Measurements from ENCODE around the gene C1QL4. TPM values are rescaled to one million over a fixed set of nuclear protein-coding genes. Genes with fewer than 3 reads are reported as not detected.
"Not testable (repeated sequence)": the region's sequence is repeated elsewhere in the genome, so short reads cannot be mapped to it uniquely, and the experiment has no call there.

The C1QL4 gene
- total RNA-seq, 2 donors from 2014 or later: 0.12 TPM; not detected in 1

DNA sequence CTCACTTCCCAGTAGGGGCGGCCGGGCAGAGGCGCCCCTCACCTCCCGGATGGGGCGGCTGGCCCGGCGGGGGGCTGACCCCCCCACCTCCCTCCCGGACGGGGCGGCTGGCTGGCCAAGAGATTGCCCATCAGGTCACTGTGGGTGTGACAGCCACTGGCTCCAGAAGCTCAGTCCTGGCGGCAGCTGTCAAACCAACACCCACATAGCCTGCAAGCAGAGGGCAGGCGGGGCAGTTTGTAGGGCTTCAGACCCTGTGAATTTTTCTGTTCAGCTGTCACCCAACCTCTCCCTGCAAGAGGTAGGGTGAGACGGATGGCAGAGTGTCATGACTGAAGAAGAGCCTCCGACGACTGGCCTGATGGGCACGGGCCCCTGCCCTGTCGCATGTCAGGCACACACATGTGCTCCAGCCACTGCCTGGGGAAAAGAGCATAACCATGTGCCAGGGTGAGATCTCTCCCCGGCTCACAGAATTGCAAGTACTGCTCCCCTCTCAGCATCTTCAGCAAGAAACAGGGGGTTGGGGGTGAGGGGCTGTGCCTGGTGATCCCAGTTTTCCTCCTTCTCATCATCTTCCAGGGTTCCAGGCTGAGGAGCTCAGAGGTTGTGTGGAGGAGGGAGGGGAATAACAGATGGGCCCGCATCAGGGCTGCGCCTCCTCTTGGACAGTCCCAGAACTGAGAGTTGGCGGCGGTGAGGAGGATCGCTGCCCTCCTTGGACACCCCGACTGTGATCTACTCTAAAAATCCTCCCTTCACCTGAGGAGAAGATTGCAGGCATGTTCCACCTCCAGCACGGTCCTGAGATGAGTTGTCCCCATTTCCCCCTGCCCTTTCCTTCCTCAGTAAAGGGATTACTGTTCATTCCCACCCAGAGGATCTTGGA is 53.2 kb downstream of the C1QL4 start:
- peaks cover 29% of the 10 kb centered on the region for H3K27me3 Mint-ChIP-seq (ENCODE audit: low read depth)
- H3K36me3 Mint-ChIP-seq (ENCODE audit: insufficient read depth in 2 of 2): no peaks in the 10 kb centered on the region
- DNase-seq (no peak), ATAC-seq (replicated peaks in 1 of 2) (no peak)
- no peaks in the 10 kb centered on the region for H3K4me1 Mint-ChIP-seq (ENCODE audit: low read depth)
- H3K9me3 Mint-ChIP-seq: no peaks in the 10 kb centered on the region
- H3K27ac Mint-ChIP-seq: no peak overlapping the region
- H3K4me3 Mint-ChIP-seq: no peak overlapping the region

DNA sequence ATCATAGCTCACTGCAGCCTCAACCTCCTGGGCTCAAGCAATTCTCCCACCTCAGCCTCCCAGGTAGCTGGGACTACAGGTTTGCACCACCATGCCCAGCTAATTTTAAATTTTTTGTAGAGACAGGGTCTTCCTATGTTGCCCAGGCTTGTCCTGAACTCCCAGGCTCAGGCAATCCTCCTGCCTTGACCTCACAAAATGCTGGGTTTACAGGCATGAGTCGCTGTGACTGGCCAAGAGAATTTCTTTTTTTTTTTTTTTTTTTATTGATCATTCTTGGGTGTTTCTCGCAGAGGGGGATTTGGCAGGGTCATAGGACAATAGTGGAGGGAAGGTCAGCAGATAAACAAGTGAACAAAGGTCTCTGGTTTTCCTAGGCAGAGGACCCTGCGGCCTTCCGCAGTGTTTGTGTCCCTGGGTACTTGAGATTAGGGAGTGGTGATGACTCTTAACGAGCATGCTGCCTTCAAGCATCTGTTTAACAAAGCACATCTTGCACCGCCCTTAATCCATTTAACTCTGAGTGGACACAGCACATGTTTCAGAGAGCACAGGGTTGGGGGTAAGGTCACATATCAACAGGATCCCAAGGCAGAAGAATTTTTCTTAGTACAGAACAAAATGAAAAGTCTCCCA is 54.1 kb downstream of the C1QL4 start:
- ATAC-seq (replicated peaks in 1 of 2); H3K9me3 Mint-ChIP-seq; DNase-seq; H3K4me3 Mint-ChIP-seq; H3K27ac Mint-ChIP-seq; H3K36me3 Mint-ChIP-seq (ENCODE audit: insufficient read depth in 2 of 2); H3K4me1 Mint-ChIP-seq (ENCODE audit: low read depth): not testable (repeated sequence)
- peaks cover 23% of the 10 kb centered on the region for H3K27me3 Mint-ChIP-seq (ENCODE audit: low read depth)

Other genes starting within 250 kb of the C1QL4 start
- under 1 TPM; 0.12 to 0.41 TPM for gene DHH, start 242.4 kb downstream of the C1QL4 start, total RNA-seq
- gene LMBR1L, start 226.3 kb downstream of the C1QL4 start, total RNA-seq: 100 to 1,000 TPM in 1 of 2 donors, 10 to 100 TPM in 1; 80.0 to 108 TPM
- 100 to 1,000 TPM; 851 to 922 TPM for gene TUBA1B, start 205.8 kb downstream of the C1QL4 start, total RNA-seq
- gene TUBA1A, start 148.1 kb downstream of the C1QL4 start, total RNA-seq: 10 to 100 TPM; 77.6 to 82.6 TPM
- gene TUBA1C, start 72.1 kb downstream of the C1QL4 start, total RNA-seq: 100 to 1,000 TPM; 124 to 151 TPM
- 1 to 10 TPM in 1 of 2 donors, not detected in 1; 1.7 TPM for gene PRPH, start 42.0 kb downstream of the C1QL4 start, total RNA-seq
- 10 to 100 TPM; 63.8 to 77.9 TPM for gene TROAP, start 13.9 kb downstream of the C1QL4 start, total RNA-seq
- under 1 TPM in 1 of 2 donors, not detected in 1; 0.05 TPM for gene DNAJC22, start 9.7 kb upstream of the C1QL4 start, total RNA-seq
- gene SPATS2, start 30.3 kb upstream of the C1QL4 start, total RNA-seq: 10 to 100 TPM; 12.3 to 16.4 TPM
- 1 to 10 TPM; 1.5 to 1.7 TPM for gene KCNH3, start 201.8 kb upstream of the C1QL4 start, total RNA-seq
- gene MCRS1, start 231.0 kb upstream of the C1QL4 start, total RNA-seq: 10 to 100 TPM; 59.4 to 73.8 TPM

All from activated T-cell treated with anti-CD3 and anti-CD28 coated beads, Interleukin-2, amount 50 U/mL, for 72 hours (primary cell).